ENCODE results near the gene PRELID3B.

PRELID3B gene

DNA sequence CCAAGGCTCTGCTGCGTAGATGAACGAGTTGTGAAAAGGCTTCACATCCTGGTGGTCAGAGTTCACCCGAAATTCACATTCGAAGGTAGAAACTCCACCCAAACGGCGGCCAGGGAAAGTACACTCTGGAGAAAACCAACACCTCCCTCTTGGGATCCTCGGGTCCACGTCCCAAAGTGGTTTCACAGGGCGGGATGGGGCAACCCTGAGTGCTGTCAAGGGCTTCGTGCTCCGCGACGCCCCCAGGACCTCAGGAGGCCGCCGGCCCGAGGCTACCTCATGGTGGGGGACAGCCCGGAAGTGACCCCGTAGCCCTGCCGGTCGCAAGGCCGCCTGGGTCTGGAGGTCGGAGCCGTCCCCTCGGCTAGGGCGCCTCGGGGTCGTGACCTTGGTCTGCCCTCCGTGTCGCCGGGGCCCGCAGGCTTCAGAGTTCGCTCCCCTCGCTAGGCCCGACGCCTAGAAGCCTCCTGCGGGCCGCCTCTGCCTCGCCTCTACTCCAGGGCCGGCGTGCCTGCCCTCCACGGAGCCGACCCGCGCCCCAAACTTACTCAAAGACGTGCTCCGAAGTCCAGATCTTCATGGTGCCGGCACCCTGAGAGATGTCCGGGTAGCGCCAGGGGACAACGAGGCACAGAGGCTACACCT, at the start of gene PRELID3B:
TSS of gene PRELID3B (minus strand) at position 636 of the 645 bp plus-strand sequence. CDS start at position 580, 56 bp downstream.
- TF ChIP-seq, protein P1, sequence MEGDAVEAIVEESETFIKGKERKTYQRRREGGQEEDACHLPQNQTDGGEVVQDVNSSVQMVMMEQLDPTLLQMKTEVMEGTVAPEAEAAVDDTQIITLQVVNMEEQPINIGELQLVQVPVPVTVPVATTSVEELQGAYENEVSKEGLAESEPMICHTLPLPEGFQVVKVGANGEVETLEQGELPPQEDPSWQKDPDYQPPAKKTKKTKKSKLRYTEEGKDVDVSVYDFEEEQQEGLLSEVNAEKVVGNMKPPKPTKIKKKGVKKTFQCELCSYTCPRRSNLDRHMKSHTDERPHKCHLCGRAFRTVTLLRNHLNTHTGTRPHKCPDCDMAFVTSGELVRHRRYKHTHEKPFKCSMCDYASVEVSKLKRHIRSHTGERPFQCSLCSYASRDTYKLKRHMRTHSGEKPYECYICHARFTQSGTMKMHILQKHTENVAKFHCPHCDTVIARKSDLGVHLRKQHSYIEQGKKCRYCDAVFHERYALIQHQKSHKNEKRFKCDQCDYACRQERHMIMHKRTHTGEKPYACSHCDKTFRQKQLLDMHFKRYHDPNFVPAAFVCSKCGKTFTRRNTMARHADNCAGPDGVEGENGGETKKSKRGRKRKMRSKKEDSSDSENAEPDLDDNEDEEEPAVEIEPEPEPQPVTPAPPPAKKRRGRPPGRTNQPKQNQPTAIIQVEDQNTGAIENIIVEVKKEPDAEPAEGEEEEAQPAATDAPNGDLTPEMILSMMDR (IDR thresholded peaks at IDR 0.05; ENCODE audit: insufficient read depth, low read depth, low read length, missing control alignments), result no peak
- DNase-seq (ENCODE audit: low read depth), result peak; percentile 60
- peak within 1 kb of the TSS; percentile 86 for H3K4me3 ChIP-seq (ENCODE audit: low read depth, low read length)

GRCh38 chr20:59087829-59088433, 45.3 kb upstream of the PRELID3B start:
- H3K4me3 ChIP-seq (ENCODE audit: low read depth, low read length), result no peak overlapping the region
- TF ChIP-seq, protein P1 (IDR thresholded peaks at IDR 0.05; ENCODE audit: insufficient read depth, low read depth, low read length, missing control alignments), result peak; percentile 86
- DNase-seq (ENCODE audit: low read depth), result peak; percentile 72

DNA sequence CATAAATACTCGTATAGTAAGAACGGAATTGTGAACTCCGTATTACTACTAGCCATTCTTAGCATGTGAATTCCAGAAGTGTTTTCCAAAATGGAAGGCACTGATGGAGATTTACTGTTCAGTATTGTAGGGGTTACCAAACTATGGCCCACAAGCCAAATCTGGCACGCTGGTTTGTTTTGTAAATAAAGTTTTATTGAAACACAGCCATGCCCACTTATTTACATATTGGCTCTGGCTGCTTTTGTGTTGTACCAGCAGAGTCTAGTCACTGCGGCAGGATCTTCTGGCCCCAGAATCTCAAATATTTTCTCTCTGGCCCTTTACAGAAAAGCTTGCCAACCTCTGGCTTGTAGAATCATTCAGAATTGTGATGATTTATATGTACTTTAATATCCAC, 44.3 kb upstream of the PRELID3B start:
- no peak for DNase-seq (ENCODE audit: low read depth)
- TF ChIP-seq, protein P1 (IDR thresholded peaks at IDR 0.05; ENCODE audit: insufficient read depth, low read depth, low read length, missing control alignments), result no peak
- H3K4me3 ChIP-seq (ENCODE audit: low read depth, low read length), result no peak overlapping the region

- H3K4me3 ChIP-seq (ENCODE audit: low read depth, low read length), result no peak overlapping the region
- no peak for DNase-seq (ENCODE audit: low read depth)
- TF ChIP-seq, protein P1 (IDR thresholded peaks at IDR 0.05; ENCODE audit: insufficient read depth, low read depth, low read length, missing control alignments), result no peak
Observed at GRCh38 chr20:59084041-59084850, 41.7 kb upstream of the PRELID3B start.

GRCh38 chr20:59082981-59083380, 40.4 kb upstream of the PRELID3B start:
- DNase-seq (ENCODE audit: low read depth), result no peak
- no peak overlapping the region for H3K4me3 ChIP-seq (ENCODE audit: low read depth, low read length)
- TF ChIP-seq, protein P1 (IDR thresholded peaks at IDR 0.05; ENCODE audit: insufficient read depth, low read depth, low read length, missing control alignments), result no peak

- TF ChIP-seq, protein P1 (IDR thresholded peaks at IDR 0.05; ENCODE audit: insufficient read depth, low read depth, low read length, missing control alignments), result peak; percentile 16
- peak; percentile 11 for DNase-seq (ENCODE audit: low read depth)
- no peak overlapping the region for H3K4me3 ChIP-seq (ENCODE audit: low read depth, low read length)
Observed at GRCh38 chr20:59082077-59082740, 39.6 kb upstream of the PRELID3B start.

Measured in GM12865 (cell line).